Panc1 (cell line): ENCODE measurements around the gene D2HGDH.

Experiments used
- SIN3A ChIP-seq: IDR thresholded peaks from 2 replicates; pipeline ENCODE4 v1.6.1; 2012; ENCODE audit warnings: low read depth, mild to moderate bottlenecking, low read length, moderate library complexity, borderline replicate concordance; ENCODE audit not compliant: insufficient read depth
- TCF7L2 ChIP-seq: IDR thresholded peaks from 2 replicates; pipeline ENCODE4 v1.6.1; 2011; ENCODE audit warnings: mild to moderate bottlenecking, low read depth, low read length, inconsistent platforms
- TF ChIP-seq, protein P1 (sequence below), 2 experiments: IDR thresholded peaks; 2 replicates each; pipeline ENCODE4 v1.6.1; 2011 to 2012; ENCODE audit warnings: low read depth in 2 of 2, control low read depth in 1 of 2, low read length in 1 of 2, mild to moderate bottlenecking in 1 of 2, moderate library complexity in 1 of 2; ENCODE audit not compliant: insufficient read depth in 1 of 2
- TF ChIP-seq, protein P2 (sequence below): fragments of 450-650 bp; IDR thresholded peaks from 2 replicates; pipeline ENCODE4 v1.5.1; 2017; ENCODE audit warnings: mild to moderate bottlenecking

DNA sequence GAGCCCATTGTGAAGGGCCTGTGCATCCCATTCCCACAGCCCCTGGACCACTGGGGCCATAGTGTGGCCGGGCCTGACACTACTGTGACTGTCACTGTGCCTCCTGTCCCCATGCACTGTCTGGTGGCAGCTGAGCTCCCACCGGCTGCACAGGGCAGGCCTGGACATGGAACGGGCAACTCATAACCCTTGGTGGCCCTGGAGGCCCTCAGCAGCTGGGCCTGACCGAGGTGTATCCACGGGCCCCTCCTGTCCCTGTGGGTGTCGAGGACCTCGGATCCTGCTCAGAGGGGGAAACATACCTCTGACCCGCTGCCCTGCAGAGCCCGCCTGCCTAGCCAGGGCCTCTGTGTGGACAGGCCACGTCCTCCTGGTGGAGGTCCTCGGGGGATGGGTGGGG lies 34.4 kb downstream of the D2HGDH start:
- TF ChIP-seq, protein P1, sequence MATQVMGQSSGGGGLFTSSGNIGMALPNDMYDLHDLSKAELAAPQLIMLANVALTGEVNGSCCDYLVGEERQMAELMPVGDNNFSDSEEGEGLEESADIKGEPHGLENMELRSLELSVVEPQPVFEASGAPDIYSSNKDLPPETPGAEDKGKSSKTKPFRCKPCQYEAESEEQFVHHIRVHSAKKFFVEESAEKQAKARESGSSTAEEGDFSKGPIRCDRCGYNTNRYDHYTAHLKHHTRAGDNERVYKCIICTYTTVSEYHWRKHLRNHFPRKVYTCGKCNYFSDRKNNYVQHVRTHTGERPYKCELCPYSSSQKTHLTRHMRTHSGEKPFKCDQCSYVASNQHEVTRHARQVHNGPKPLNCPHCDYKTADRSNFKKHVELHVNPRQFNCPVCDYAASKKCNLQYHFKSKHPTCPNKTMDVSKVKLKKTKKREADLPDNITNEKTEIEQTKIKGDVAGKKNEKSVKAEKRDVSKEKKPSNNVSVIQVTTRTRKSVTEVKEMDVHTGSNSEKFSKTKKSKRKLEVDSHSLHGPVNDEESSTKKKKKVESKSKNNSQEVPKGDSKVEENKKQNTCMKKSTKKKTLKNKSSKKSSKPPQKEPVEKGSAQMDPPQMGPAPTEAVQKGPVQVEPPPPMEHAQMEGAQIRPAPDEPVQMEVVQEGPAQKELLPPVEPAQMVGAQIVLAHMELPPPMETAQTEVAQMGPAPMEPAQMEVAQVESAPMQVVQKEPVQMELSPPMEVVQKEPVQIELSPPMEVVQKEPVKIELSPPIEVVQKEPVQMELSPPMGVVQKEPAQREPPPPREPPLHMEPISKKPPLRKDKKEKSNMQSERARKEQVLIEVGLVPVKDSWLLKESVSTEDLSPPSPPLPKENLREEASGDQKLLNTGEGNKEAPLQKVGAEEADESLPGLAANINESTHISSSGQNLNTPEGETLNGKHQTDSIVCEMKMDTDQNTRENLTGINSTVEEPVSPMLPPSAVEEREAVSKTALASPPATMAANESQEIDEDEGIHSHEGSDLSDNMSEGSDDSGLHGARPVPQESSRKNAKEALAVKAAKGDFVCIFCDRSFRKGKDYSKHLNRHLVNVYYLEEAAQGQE (IDR thresholded peaks at IDR 0.05; ENCODE audit: insufficient read depth in 1 of 2, low read depth in 2 of 2, low read length in 1 of 2), result no peak
- TF ChIP-seq, protein P2, sequence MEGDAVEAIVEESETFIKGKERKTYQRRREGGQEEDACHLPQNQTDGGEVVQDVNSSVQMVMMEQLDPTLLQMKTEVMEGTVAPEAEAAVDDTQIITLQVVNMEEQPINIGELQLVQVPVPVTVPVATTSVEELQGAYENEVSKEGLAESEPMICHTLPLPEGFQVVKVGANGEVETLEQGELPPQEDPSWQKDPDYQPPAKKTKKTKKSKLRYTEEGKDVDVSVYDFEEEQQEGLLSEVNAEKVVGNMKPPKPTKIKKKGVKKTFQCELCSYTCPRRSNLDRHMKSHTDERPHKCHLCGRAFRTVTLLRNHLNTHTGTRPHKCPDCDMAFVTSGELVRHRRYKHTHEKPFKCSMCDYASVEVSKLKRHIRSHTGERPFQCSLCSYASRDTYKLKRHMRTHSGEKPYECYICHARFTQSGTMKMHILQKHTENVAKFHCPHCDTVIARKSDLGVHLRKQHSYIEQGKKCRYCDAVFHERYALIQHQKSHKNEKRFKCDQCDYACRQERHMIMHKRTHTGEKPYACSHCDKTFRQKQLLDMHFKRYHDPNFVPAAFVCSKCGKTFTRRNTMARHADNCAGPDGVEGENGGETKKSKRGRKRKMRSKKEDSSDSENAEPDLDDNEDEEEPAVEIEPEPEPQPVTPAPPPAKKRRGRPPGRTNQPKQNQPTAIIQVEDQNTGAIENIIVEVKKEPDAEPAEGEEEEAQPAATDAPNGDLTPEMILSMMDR, result no peak
- no peak for TF ChIP-seq SIN3A
- TF ChIP-seq TCF7L2, result no peak
